ENCODE data around the gene FBN1.

DNA sequence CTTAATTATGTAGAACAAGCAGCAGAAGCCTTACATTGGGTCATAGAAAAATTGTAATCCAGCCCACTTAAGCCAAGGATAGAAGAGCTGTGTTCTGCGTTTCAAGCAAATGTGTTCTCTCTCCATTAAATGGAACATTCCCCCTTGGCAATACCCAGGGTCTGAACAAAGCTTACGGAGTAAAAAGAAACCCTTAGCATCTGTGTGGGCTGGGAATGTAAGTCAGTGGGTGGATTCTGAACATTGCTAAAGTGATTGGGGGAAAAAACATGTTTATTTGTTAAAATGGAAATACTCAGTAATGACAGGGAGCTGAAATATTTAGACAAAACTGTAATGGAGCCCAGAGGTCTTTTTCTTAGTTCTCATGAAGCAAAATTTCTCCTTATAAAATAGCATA lies 166.9 kb downstream of the FBN1 start:
- TF ChIP-seq, protein P1, sequence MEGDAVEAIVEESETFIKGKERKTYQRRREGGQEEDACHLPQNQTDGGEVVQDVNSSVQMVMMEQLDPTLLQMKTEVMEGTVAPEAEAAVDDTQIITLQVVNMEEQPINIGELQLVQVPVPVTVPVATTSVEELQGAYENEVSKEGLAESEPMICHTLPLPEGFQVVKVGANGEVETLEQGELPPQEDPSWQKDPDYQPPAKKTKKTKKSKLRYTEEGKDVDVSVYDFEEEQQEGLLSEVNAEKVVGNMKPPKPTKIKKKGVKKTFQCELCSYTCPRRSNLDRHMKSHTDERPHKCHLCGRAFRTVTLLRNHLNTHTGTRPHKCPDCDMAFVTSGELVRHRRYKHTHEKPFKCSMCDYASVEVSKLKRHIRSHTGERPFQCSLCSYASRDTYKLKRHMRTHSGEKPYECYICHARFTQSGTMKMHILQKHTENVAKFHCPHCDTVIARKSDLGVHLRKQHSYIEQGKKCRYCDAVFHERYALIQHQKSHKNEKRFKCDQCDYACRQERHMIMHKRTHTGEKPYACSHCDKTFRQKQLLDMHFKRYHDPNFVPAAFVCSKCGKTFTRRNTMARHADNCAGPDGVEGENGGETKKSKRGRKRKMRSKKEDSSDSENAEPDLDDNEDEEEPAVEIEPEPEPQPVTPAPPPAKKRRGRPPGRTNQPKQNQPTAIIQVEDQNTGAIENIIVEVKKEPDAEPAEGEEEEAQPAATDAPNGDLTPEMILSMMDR (IDR thresholded peaks at IDR 0.05): no peak
- TF ChIP-seq POLR2A (IDR thresholded peaks at IDR 0.05) (no peak), EP300 (IDR thresholded peaks at IDR 0.05) (no peak), POLR2AphosphoS5 (IDR thresholded peaks at IDR 0.05) (no peak)

Data from sigmoid colon (tissue), 4 donors.